CD4-positive, alpha-beta T cell treated with Interleukin-6 at 100 ng/mL for 8 hours (primary cell): ENCODE results near the gene PTPRG.
"Not testable (repeated sequence)": the region's sequence is repeated elsewhere in the genome, so short reads cannot be mapped to it uniquely, and the experiment has no call there.

Experiments
- DNase-seq: peaks from one replicate; pipeline ENCODE4 v3.0.0-alpha.2; 2020; ENCODE audit warnings: mixed read lengths, low spot score

PTPRG gene

GRCh38 chr3:62015111-62015510 is 453.7 kb downstream of the PTPRG start:
- no peak for DNase-seq

GRCh38 chr3:62019906-62020305 is 458.5 kb downstream of the PTPRG start:
- DNase-seq, result no peak

- no peak for DNase-seq
Observed at GRCh38 chr3:62020706-62021105, 459.3 kb downstream of the PTPRG start.

GRCh38 chr3:62022312-62022711 is 460.9 kb downstream of the PTPRG start:
- no peak for DNase-seq

GRCh38 chr3:62024882-62025281 is 463.5 kb downstream of the PTPRG start:
- DNase-seq, result no peak

GRCh38 chr3:62025913-62026312 is 464.5 kb downstream of the PTPRG start:
- DNase-seq, result no peak

- no peak for DNase-seq
Observed at GRCh38 chr3:62027241-62027640, 465.9 kb downstream of the PTPRG start.

GRCh38 chr3:62027796-62028195 is 466.4 kb downstream of the PTPRG start:
- no peak for DNase-seq

GRCh38 chr3:62028236-62028635 is 466.9 kb downstream of the PTPRG start:
- no peak for DNase-seq

GRCh38 chr3:62032738-62033137 is 471.4 kb downstream of the PTPRG start:
- DNase-seq, result no peak

- DNase-seq, result no peak
Observed at GRCh38 chr3:62035402-62036057, 474.2 kb downstream of the PTPRG start.

- no peak for DNase-seq
Observed at GRCh38 chr3:62036726-62037125, 475.4 kb downstream of the PTPRG start.

GRCh38 chr3:62038798-62039197 is 477.4 kb downstream of the PTPRG start:
- not testable (repeated sequence) for DNase-seq

GRCh38 chr3:62039586-62039985 is 478.2 kb downstream of the PTPRG start:
- DNase-seq, result no peak

- DNase-seq, result no peak
Observed at GRCh38 chr3:62041681-62042080, 480.3 kb downstream of the PTPRG start.

- DNase-seq, result no peak
Observed at GRCh38 chr3:62044874-62045411, 483.6 kb downstream of the PTPRG start.

GRCh38 chr3:62046326-62046725 is 485.0 kb downstream of the PTPRG start:
- no peak for DNase-seq

- no peak for DNase-seq
Observed at GRCh38 chr3:62048577-62048976, 487.2 kb downstream of the PTPRG start.

- DNase-seq, result no peak
Observed at GRCh38 chr3:62049033-62049432, 487.7 kb downstream of the PTPRG start.

- DNase-seq, result no peak
Observed at GRCh38 chr3:62051506-62051905, 490.1 kb downstream of the PTPRG start.

- DNase-seq, result no peak
Observed at GRCh38 chr3:62052331-62052730, 491.0 kb downstream of the PTPRG start.

GRCh38 chr3:62056658-62057057 is 495.3 kb downstream of the PTPRG start:
- DNase-seq, result no peak

GRCh38 chr3:62057339-62058047 is 496.1 kb downstream of the PTPRG start:
- DNase-seq, result no peak
